Activated CD4-positive, alpha-beta memory T cell treated with anti-CD3 and anti-CD28 coated beads for 36 hours (primary cell): Measurements from ENCODE around the gene GPR3. TPM values are rescaled to one million over a fixed set of nuclear protein-coding genes. Genes with fewer than 3 reads are reported as not detected.
"Not testable (repeated sequence)": the region's sequence is repeated elsewhere in the genome, so short reads cannot be mapped to it uniquely, and the experiment has no call there.

Source experiments
- CTCF ChIA-PET: fragments of 350-600 bp; sonication (Branson Sonifier 250); formaldehyde crosslinking; loops from one replicate; lab custom pipeline; 2021; ENCODE audit warnings: antibody characterized with exemption, inconsistent platforms; lab: Charles Lee
- POLR2A ChIA-PET: fragments of 350-600 bp; sonication (Branson Sonifier 250); formaldehyde crosslinking; loops from one replicate; lab custom pipeline; 2021; ENCODE audit warnings: antibody characterized with exemption; lab: Charles Lee
- DNase-seq: peaks from one replicate; pipeline ENCODE4 v3.0.0-alpha.2; 2020
- H3K27ac Mint-ChIP-seq: one replicate; pipeline ENCODE4 v1.8.0; 2021; ENCODE audit warnings: mixed read lengths
- H3K27me3 Mint-ChIP-seq: one replicate; pipeline ENCODE4 v1.8.0; 2021; ENCODE audit warnings: mixed read lengths
- H3K36me3 Mint-ChIP-seq: one replicate; pipeline ENCODE4 v1.8.0; 2021; ENCODE audit warnings: mixed read lengths
- H3K4me1 Mint-ChIP-seq: one replicate; pipeline ENCODE4 v1.8.0; 2021; ENCODE audit warnings: low read depth, mixed read lengths
- H3K4me3 Mint-ChIP-seq: one replicate; pipeline ENCODE4 v1.8.0; 2021; ENCODE audit warnings: mild to moderate bottlenecking, mixed read lengths
- H3K9me3 Mint-ChIP-seq: one replicate; pipeline ENCODE4 v1.8.0; 2021; ENCODE audit warnings: mixed read lengths
- intact Hi-C: fragments of 100-400 bp; cut with micrococcal nuclease; formaldehyde crosslinking; loops from one replicate; pipeline ENCODE4 v1.15.1; 2023
- total RNA-seq, 2 experiments: library from RNA; stranded (reverse); gene quantifications; one replicate each; pipeline ENCODE4 v1.2.3, GENCODE V29; 2021

Gene GPR3
- total RNA-seq, 2 experiments from 2014 or later: 1.3 to 1.5 TPM

- DNase-seq: peak; percentile 62
- intact Hi-C loops: no loop called here
- no peaks in the 10 kb centered on the region for H3K9me3 Mint-ChIP-seq
- no peak within 1 kb of the TSS for H3K27ac Mint-ChIP-seq
- ChIA-PET POLR2A (no interaction called here), CTCF (interaction anchor here (1.2 to 7.6 kb wide), 6 partner anchors 12 to 83 kb away, joined by 3 to 173 read pairs (median 6); partner anchors contain the start of gene MAP3K6)
- H3K4me3 Mint-ChIP-seq: no peak within 1 kb of the TSS
- H3K4me1 Mint-ChIP-seq: no peaks in the 10 kb centered on the region
- H3K27me3 Mint-ChIP-seq: no peaks in the 10 kb centered on the region
- no peaks in the 10 kb centered on the region for H3K36me3 Mint-ChIP-seq
Observed at GRCh38 chr1:27383039-27383605, 9.3 kb upstream of the GPR3 start, which contains the start of gene CD164L2. Gene CD164L2, minus strand, starts transcription at chr1:27383333. Its CDS starts 94 bp downstream, at chr1:27383239.

GRCh38 chr1:27383661-27384060, 8.8 kb upstream of the GPR3 start:
- no peak overlapping the region for H3K27ac Mint-ChIP-seq
- H3K9me3 Mint-ChIP-seq: no peaks in the 10 kb centered on the region
- DNase-seq: no peak
- H3K4me3 Mint-ChIP-seq: no peak overlapping the region
- intact Hi-C loops: no loop called here
- POLR2A ChIA-PET: no interaction called here
- no peaks in the 10 kb centered on the region for H3K36me3 Mint-ChIP-seq
- CTCF ChIA-PET: interaction anchor here (0.8 to 7.6 kb wide), 5 partner anchors 12 to 84 kb away, joined by 3 to 173 read pairs (median 7); partner anchors contain the start of gene MAP3K6
- no peaks in the 10 kb centered on the region for H3K4me1 Mint-ChIP-seq
- no peaks in the 10 kb centered on the region for H3K27me3 Mint-ChIP-seq

- DNase-seq, H3K27ac Mint-ChIP-seq, POLR2A ChIA-PET, H3K27me3 Mint-ChIP-seq, intact Hi-C loops, H3K4me3 Mint-ChIP-seq, H3K4me1 Mint-ChIP-seq, H3K9me3 Mint-ChIP-seq, H3K36me3 Mint-ChIP-seq: not testable (repeated sequence)
- CTCF ChIA-PET: interaction anchor here (0.8 to 7.6 kb wide), 7 partner anchors 10 to 85 kb away, joined by 3 to 173 read pairs (median 7); partner anchors contain the start of gene MAP3K6
Observed at GRCh38 chr1:27384797-27385196, 7.6 kb upstream of the GPR3 start.

GRCh38 chr1:27388337-27389005, 4.0 kb upstream of the GPR3 start:
- Mint-ChIP-seq H3K27me3 (no peaks in the 10 kb centered on the region), H3K9me3 (no peaks in the 10 kb centered on the region), H3K4me3 (peak overlapping the region; percentile 3), H3K27ac (peak overlapping the region; percentile 50), H3K4me1 (peaks cover 11% of the 10 kb centered on the region), H3K36me3 (no peaks in the 10 kb centered on the region)
- POLR2A ChIA-PET: no interaction called here
- CTCF ChIA-PET: interaction anchor here (0.7 to 7.6 kb wide), 13 partner anchors 11 to 281 kb away, joined by 3 to 173 read pairs (median 8); partner anchors contain the start of genes AHDC1 and MAP3K6
- intact Hi-C loops: loop anchor here (1.0 kb wide), 1 partner anchor 87 kb away; no protein-coding TSS in a partner anchor
- peak; percentile 83 for DNase-seq

GRCh38 chr1:27391511-27392095, 819 bp upstream of the GPR3 start:
- peaks cover 13% of the 10 kb centered on the region for H3K4me1 Mint-ChIP-seq
- CTCF ChIA-PET: interaction anchor here (0.9 to 6.3 kb wide), 9 partner anchors 26 to 281 kb away, joined by 3 to 70 read pairs (median 6); partner anchors contain the start of genes AHDC1 and IFI6
- H3K4me3 Mint-ChIP-seq: peak overlapping the region; percentile 76
- no peaks in the 10 kb centered on the region for H3K9me3 Mint-ChIP-seq
- H3K27me3 Mint-ChIP-seq: no peaks in the 10 kb centered on the region
- intact Hi-C loops: loop anchor here (1.0 to 10.0 kb wide), 6 partner anchors 26 to 297 kb away; partner anchors contain the start of gene AHDC1
- no peak overlapping the region for H3K27ac Mint-ChIP-seq
- POLR2A ChIA-PET: no interaction called here
- DNase-seq: peak; percentile 50
- H3K36me3 Mint-ChIP-seq: no peaks in the 10 kb centered on the region

- intact Hi-C loops: loop anchor here (1.0 to 10.0 kb wide), 6 partner anchors 28 to 298 kb away; partner anchors contain the start of gene AHDC1
- H3K4me1 Mint-ChIP-seq: peaks cover 13% of the 10 kb centered on the region
- no peaks in the 10 kb centered on the region for H3K36me3 Mint-ChIP-seq
- ChIA-PET CTCF (interaction anchor here (0.7 to 7.7 kb wide), 3 partner anchors 27 to 93 kb away, joined by 3 to 257 read pairs (median 4); no protein-coding TSS in a partner anchor), POLR2A (no interaction called here)
- DNase-seq: no peak
- no peaks in the 10 kb centered on the region for H3K9me3 Mint-ChIP-seq
- H3K27ac Mint-ChIP-seq: no peak overlapping the region
- H3K27me3 Mint-ChIP-seq: no peaks in the 10 kb centered on the region
- H3K4me3 Mint-ChIP-seq: peak overlapping the region; percentile 78
Observed at GRCh38 chr1:27392778-27393635, 585 bp downstream of the GPR3 start.

GRCh38 chr1:27393641-27394281, 1.3 kb downstream of the GPR3 start:
- Mint-ChIP-seq H3K36me3 (no peaks in the 10 kb centered on the region), H3K4me3 (peak overlapping the region; percentile 78), H3K9me3 (no peaks in the 10 kb centered on the region), H3K27me3 (no peaks in the 10 kb centered on the region), H3K27ac (no peak overlapping the region), H3K4me1 (peaks cover 13% of the 10 kb centered on the region)
- no peak for DNase-seq
- ChIA-PET CTCF (interaction anchor here (0.7 to 7.7 kb wide), 10 partner anchors 27 to 348 kb away, joined by 3 to 257 read pairs (median 9); partner anchors contain the start of genes AHDC1 and SYTL1), POLR2A (interaction anchor here (1.2 kb wide), 1 partner anchor 248 kb away, joined by 3 read pairs; no protein-coding TSS in a partner anchor)
- intact Hi-C loops: loop anchor here (2.0 to 10.0 kb wide), 4 partner anchors 61 to 299 kb away; partner anchors contain the start of gene AHDC1

GRCh38 chr1:27394282-27394658, 1.8 kb downstream of the GPR3 start:
- POLR2A ChIA-PET: interaction anchor here (1.2 kb wide), 1 partner anchor 247 kb away, joined by 3 read pairs; no protein-coding TSS in a partner anchor

GRCh38 chr1:27394925-27395324, 2.5 kb downstream of the GPR3 start:
- peaks cover 13% of the 10 kb centered on the region for H3K4me1 Mint-ChIP-seq
- no peak overlapping the region for H3K4me3 Mint-ChIP-seq
- intact Hi-C loops: loop anchor here (10.0 kb wide), 1 partner anchor 300 kb away; no protein-coding TSS in a partner anchor
- DNase-seq: no peak
- H3K27ac Mint-ChIP-seq: no peak overlapping the region
- no peaks in the 10 kb centered on the region for H3K9me3 Mint-ChIP-seq
- CTCF ChIA-PET: interaction anchor here (0.5 to 7.7 kb wide), 42 partner anchors 8 to 401 kb away, joined by 3 to 257 read pairs (median 4); partner anchors contain the start of genes AHDC1, MAP3K6, SYTL1 and TRNP1
- POLR2A ChIA-PET: interaction anchor here (1.2 kb wide), 1 partner anchor 246 kb away, joined by 3 read pairs; no protein-coding TSS in a partner anchor
- no peaks in the 10 kb centered on the region for H3K27me3 Mint-ChIP-seq
- H3K36me3 Mint-ChIP-seq: no peaks in the 10 kb centered on the region

More at GRCh38 chr1:27394282-27394658, 1.8 kb downstream of the GPR3 start:
- no peaks in the 10 kb centered on the region for H3K36me3 Mint-ChIP-seq
- no peak overlapping the region for H3K4me3 Mint-ChIP-seq
- H3K4me1 Mint-ChIP-seq: peaks cover 13% of the 10 kb centered on the region
- H3K27me3 Mint-ChIP-seq: no peaks in the 10 kb centered on the region
- intact Hi-C loops: loop anchor here (10.0 kb wide), 1 partner anchor 299 kb away; no protein-coding TSS in a partner anchor
- H3K9me3 Mint-ChIP-seq: no peaks in the 10 kb centered on the region
- CTCF ChIA-PET: interaction anchor here (0.7 to 7.7 kb wide), 30 partner anchors 8 to 348 kb away, joined by 3 to 257 read pairs (median 5); partner anchors contain the start of genes AHDC1, MAP3K6, SYTL1 and WASF2
- no peak for DNase-seq
- H3K27ac Mint-ChIP-seq: no peak overlapping the region
